Keratinocyte (primary cell): ENCODE data around the gene ERC2. TPM values are rescaled to one million over a fixed set of nuclear protein-coding genes. Genes with fewer than 3 reads are reported as not detected.

ENCODE experiments used
- DNase-seq: peaks from one replicate; pipeline ENCODE4 v3.0.0-alpha.2; 2011; ENCODE audit warnings: low read depth, missing footprints, low spot score
- FAIRE-seq: peaks from 2 replicates; lab custom pipeline; 2011; peaks lifted over from hg19 to GRCh38; lab: Jason Lieb, UNC
- H2AFZ ChIP-seq: 2 replicates; pipeline ENCODE4 v1.6.0; 2012; ENCODE audit warnings: low read length, control low read depth, inconsistent platforms; ENCODE audit not compliant: control insufficient read depth
- H3K27ac ChIP-seq: 2 replicates; pipeline ENCODE4 v1.5.1; 2011; ENCODE audit warnings: low read length; ENCODE audit not compliant: control insufficient read depth, insufficient read depth
- H3K27me3 ChIP-seq: 3 replicates; pipeline ENCODE4 v1.6.0; 2011; ENCODE audit warnings: low read length; ENCODE audit not compliant: control insufficient read depth, insufficient read depth; ENCODE audit errors: extremely low read depth
- H3K36me3 ChIP-seq, 2 experiments: 2 replicates in 1 of 2; 3 replicates in 1 of 2; pipeline ENCODE4 v1.5.1; 2011; ENCODE audit warnings: low read length in 2 of 2, mild to moderate bottlenecking in 1 of 2; ENCODE audit not compliant: control insufficient read depth in 2 of 2, insufficient read depth in 2 of 2; ENCODE audit errors: extremely low read depth in 1 of 2
- H3K4me1 ChIP-seq: 3 replicates; pipeline ENCODE4 v1.5.1; 2011; ENCODE audit warnings: low read length; ENCODE audit not compliant: control insufficient read depth, insufficient read depth; ENCODE audit errors: extremely low read depth
- H3K4me2 ChIP-seq: 3 replicates; pipeline ENCODE4 v1.6.0; 2011; ENCODE audit warnings: low read depth, low read length; ENCODE audit not compliant: control insufficient read depth, insufficient read depth; ENCODE audit errors: extremely low read depth
- H3K4me3 ChIP-seq, 3 experiments: fragments of 200-600 bp in 1 of 3; sonication (generic) in 1 of 3; 2 replicates in 2 of 3; 3 replicates in 1 of 3; pipeline ENCODE4 v1.5.1; 2011 to 2016; ENCODE audit warnings: low read length in 3 of 3, mild to moderate bottlenecking in 3 of 3, control low read depth in 2 of 3, inconsistent platforms in 1 of 3, low read depth in 1 of 3, mixed read lengths in 1 of 3, mixed run types in 1 of 3, moderate library complexity in 1 of 3; ENCODE audit not compliant: control insufficient read depth in 2 of 3, insufficient read depth in 2 of 3; ENCODE audit errors: extremely low read depth in 1 of 3
- H3K79me2 ChIP-seq: 2 replicates; pipeline ENCODE4 v1.6.0; 2012; ENCODE audit warnings: low read length; ENCODE audit not compliant: control insufficient read depth, insufficient read depth
- H3K9ac ChIP-seq: 3 replicates; pipeline ENCODE4 v1.6.0; 2011; ENCODE audit warnings: low read length; ENCODE audit not compliant: control insufficient read depth, insufficient read depth; ENCODE audit errors: extremely low read depth
- H3K9me1 ChIP-seq: 3 replicates; pipeline ENCODE4 v1.6.0; 2011; ENCODE audit warnings: low read length; ENCODE audit not compliant: control insufficient read depth, insufficient read depth; ENCODE audit errors: extremely low read depth
- H3K9me3 ChIP-seq: 2 replicates; pipeline ENCODE4 v1.5.1; 2012; ENCODE audit warnings: low read depth, low read length; ENCODE audit not compliant: control insufficient read depth
- H4K20me1 ChIP-seq: 3 replicates; pipeline ENCODE4 v1.6.0; 2011; ENCODE audit warnings: low read length; ENCODE audit not compliant: control insufficient read depth, insufficient read depth; ENCODE audit errors: extremely low read depth
- EZH2 ChIP-seq: IDR thresholded peaks from one replicate; pipeline ENCODE4 v1.6.1; 2012; ENCODE audit warnings: inconsistent platforms, mild to moderate bottlenecking, low read length, moderate library complexity
- dilution Hi-C: fragments of 300-500 bp; cut with MboI; formaldehyde crosslinking; loops from one replicate; pipeline ENCODE4 v1.7.0; 2020; ENCODE audit warnings: low sequenced_read_pairs; ENCODE audit not compliant: extremely low pct_ligation_motif_present
- polyA plus RNA-seq, 5 experiments: library from polyadenylated mRNA; depleted of rRNA in 3 of 5; stranded (reverse) in 3 of 5; stranded (forward) in 1 of 5; unstranded in 1 of 5; fragments of >200 nt; gene quantifications; 1 replicate in 1 of 5; 2 replicates in 3 of 5; 3 replicates in 1 of 5; pipeline versions ENCODE4 v1.2.1 to v1.2.3, GENCODE V29; 2011 to 2012; ENCODE audit warnings: missing spikeins in 2 of 5, low read depth in 1 of 5, low replicate concordance in 1 of 5
- TF ChIP-seq, protein P1 (sequence below), 3 experiments: IDR thresholded peaks in 1 of 3; conservative IDR thresholded peaks in 1 of 3; optimal IDR thresholded peaks in 1 of 3; 2 replicates in 2 of 3; 3 replicates in 1 of 3; pipeline versions ENCODE3 to v1.5.1; 2011; ENCODE audit warnings: low read length in 3 of 3, mild to moderate bottlenecking in 3 of 3, moderate library complexity in 2 of 3, control low read depth in 1 of 3, inconsistent platforms in 1 of 3; ENCODE audit not compliant: insufficient read depth in 2 of 3; ENCODE audit errors: extremely low read depth in 1 of 3

ERC2 gene
- polyA plus RNA-seq, 1 donor (not counting 4 experiments of a cell fraction or from before 2014, with no cell fraction given), result 0.08 TPM

GRCh38 chr3:55654123-55654760 lies 814.0 kb downstream of the ERC2 start:
- H3K9me3 ChIP-seq, result no peaks in the 10 kb centered on the region

DNA sequence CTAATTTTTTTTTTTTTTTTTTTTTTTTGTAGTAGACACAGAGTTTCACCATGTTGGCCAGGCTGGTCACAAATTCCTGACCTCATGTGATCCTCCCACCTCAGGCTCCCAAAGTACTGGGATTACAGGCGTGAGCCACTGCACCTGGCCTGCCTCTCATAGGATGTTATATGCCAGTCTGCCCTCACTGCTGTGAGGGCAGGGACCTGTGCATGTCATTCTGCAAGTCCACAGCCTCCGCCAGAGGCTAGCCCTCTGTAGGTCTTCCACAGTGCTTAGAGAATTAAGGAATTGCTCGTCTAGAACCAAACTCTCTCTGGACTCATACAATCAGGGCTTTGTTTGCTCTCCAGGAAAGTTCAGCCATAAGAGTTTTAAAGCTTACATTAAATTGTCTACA lies 817.3 kb downstream of the ERC2 start:
- Histone ChIP-seq H3K4me1 (peaks cover 3% of the 10 kb centered on the region), H3K27me3 (no peaks in the 10 kb centered on the region), H3K4me2 (no peak overlapping the region), H3K36me3 (no peaks in the 10 kb centered on the region), H3K27ac (no peak overlapping the region), H3K79me2 (no peaks in the 10 kb centered on the region), H3K9ac (no peak overlapping the region), H3K4me3 (no peak overlapping the region), H3K9me3 (no peaks in the 10 kb centered on the region), H2AFZ (no peak overlapping the region), H3K9me1 (no peaks in the 10 kb centered on the region), H4K20me1 (no peaks in the 10 kb centered on the region)
- dilution Hi-C loops, result no loop called here
- TF ChIP-seq, protein P1, sequence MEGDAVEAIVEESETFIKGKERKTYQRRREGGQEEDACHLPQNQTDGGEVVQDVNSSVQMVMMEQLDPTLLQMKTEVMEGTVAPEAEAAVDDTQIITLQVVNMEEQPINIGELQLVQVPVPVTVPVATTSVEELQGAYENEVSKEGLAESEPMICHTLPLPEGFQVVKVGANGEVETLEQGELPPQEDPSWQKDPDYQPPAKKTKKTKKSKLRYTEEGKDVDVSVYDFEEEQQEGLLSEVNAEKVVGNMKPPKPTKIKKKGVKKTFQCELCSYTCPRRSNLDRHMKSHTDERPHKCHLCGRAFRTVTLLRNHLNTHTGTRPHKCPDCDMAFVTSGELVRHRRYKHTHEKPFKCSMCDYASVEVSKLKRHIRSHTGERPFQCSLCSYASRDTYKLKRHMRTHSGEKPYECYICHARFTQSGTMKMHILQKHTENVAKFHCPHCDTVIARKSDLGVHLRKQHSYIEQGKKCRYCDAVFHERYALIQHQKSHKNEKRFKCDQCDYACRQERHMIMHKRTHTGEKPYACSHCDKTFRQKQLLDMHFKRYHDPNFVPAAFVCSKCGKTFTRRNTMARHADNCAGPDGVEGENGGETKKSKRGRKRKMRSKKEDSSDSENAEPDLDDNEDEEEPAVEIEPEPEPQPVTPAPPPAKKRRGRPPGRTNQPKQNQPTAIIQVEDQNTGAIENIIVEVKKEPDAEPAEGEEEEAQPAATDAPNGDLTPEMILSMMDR (optimal IDR thresholded peaks at IDR 0.05 in 1 of 3, IDR thresholded peaks at IDR 0.05 in 1 of 3, conservative IDR thresholded peaks at IDR 0.05 in 1 of 3; ENCODE audit: extremely low read depth in 1 of 3, insufficient read depth in 2 of 3, low read length in 3 of 3), result no peak
- TF ChIP-seq EZH2, result no peak
- DNase-seq, result no peak
- no peak for FAIRE-seq

More at GRCh38 chr3:55654123-55654760, 814.0 kb downstream of the ERC2 start:
- H4K20me1 ChIP-seq, result no peaks in the 10 kb centered on the region
- no peak overlapping the region for H3K4me2 ChIP-seq
- no peak overlapping the region for H3K9ac ChIP-seq
- no peaks in the 10 kb centered on the region for H3K36me3 ChIP-seq
- no peaks in the 10 kb centered on the region for H3K79me2 ChIP-seq
- DNase-seq (no peak), FAIRE-seq (no peak)
- H3K4me1 ChIP-seq, result peaks cover 9% of the 10 kb centered on the region
- no peak overlapping the region for H2AFZ ChIP-seq
- H3K4me3 ChIP-seq, result no peak overlapping the region
- H3K27ac ChIP-seq, result no peak overlapping the region
- no peaks in the 10 kb centered on the region for H3K27me3 ChIP-seq
- TF ChIP-seq EZH2, result no peak
- TF ChIP-seq, protein P1 (optimal IDR thresholded peaks at IDR 0.05 in 1 of 3, IDR thresholded peaks at IDR 0.05 in 1 of 3, conservative IDR thresholded peaks at IDR 0.05 in 1 of 3; ENCODE audit: extremely low read depth in 1 of 3, insufficient read depth in 2 of 3, low read length in 3 of 3), result no peak
- dilution Hi-C loops, result no loop called here
- H3K9me1 ChIP-seq, result no peaks in the 10 kb centered on the region
